Jurkat, Clone E6-1 (cell line): ENCODE measurements around the gene CLN6.
"Not testable (repeated sequence)": the region's sequence is repeated elsewhere in the genome, so short reads cannot be mapped to it uniquely, and the experiment has no call there.

Experiments
- DNase-seq: peaks from one replicate; pipeline ENCODE4 v3.0.0-alpha.2; 2011; ENCODE audit warnings: low read depth, low spot score
- H3K4me3 ChIP-seq: 2 replicates; pipeline ENCODE4 v1.5.1; 2011; ENCODE audit warnings: mild to moderate bottlenecking, low read length, control low read depth, moderate library complexity

Gene CLN6

GRCh38 chr15:68172037-68172436 is 57.5 kb downstream of the CLN6 start:
- H3K4me3 ChIP-seq, DNase-seq: not testable (repeated sequence)

- no peak overlapping the region for H3K4me3 ChIP-seq
- no peak for DNase-seq
Measured at GRCh38 chr15:68166847-68167246, 62.7 kb downstream of the CLN6 start.

GRCh38 chr15:68163191-68163590 is 66.3 kb downstream of the CLN6 start:
- no peak for DNase-seq
- no peak overlapping the region for H3K4me3 ChIP-seq

GRCh38 chr15:68158046-68158628 is 71.4 kb downstream of the CLN6 start:
- no peak for DNase-seq
- no peak overlapping the region for H3K4me3 ChIP-seq

GRCh38 chr15:68157074-68157473 is 72.5 kb downstream of the CLN6 start:
- no peak overlapping the region for H3K4me3 ChIP-seq
- no peak for DNase-seq
